ENCODE data around the gene TOX3.

Gene TOX3

DNA sequence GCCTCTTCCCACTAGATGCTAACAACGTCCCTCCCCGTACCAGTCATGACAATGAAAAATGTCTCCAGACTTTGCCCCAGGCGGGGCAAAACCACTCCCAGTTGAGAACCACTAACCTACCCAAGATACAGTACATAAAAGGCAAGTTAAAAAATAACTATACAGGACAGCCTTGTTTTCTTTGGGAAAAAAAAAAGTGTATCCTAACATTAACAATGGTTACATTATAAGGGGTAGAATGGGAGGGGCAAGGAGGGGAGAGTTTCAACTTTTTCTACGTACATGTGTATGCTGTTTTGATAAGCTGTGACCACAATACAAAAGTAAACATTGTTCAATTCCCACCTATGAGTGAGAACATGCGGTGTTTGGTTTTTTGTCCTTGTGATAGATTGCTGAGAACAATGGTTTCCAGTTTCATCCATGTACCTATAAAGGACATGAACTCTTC is 94.9 kb downstream of the TOX3 start:
- no peak for DNase-seq (ENCODE audit: low read depth, low spot score)

DNA sequence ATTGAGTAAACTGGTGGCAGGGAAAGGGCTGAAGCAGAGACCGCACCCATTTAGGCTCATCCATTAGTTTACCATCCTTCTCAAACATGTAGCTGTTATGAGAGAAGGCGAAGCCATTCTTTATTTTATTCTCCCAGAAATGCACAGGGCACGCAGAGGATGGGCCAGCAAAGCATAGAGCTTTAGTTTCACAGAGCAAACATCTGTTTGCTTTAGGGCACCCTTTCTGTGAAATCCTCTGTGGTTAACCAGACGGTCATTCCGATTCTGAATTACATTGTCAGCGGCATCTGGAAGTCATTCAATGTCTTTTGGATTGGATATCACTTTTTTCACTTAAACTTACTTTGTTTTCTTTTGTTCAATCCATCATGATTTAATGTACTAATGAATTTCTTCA is 96.0 kb downstream of the TOX3 start:
- no peak for DNase-seq (ENCODE audit: low read depth, low spot score)

DNA sequence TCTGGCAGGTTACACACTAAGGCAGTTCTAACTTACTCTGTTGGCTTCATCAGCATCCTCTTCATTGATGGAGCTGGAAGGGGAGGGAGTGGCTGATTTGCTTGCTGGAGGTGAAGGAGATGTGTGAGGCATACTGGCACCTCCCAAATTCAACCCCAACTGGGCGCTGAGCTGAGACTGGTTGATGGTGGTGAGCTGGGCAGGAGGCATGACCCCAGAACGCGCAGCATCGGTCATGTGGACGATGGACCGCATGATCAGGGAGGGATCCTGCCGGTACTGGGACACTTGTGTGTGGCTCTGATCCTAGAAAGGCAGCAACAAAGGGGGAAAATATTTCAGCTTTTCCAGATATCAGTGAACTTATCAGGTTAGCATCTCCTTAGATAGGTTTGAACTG is 96.7 kb downstream of the TOX3 start:
- DNase-seq (ENCODE audit: low read depth, low spot score), result no peak

DNA sequence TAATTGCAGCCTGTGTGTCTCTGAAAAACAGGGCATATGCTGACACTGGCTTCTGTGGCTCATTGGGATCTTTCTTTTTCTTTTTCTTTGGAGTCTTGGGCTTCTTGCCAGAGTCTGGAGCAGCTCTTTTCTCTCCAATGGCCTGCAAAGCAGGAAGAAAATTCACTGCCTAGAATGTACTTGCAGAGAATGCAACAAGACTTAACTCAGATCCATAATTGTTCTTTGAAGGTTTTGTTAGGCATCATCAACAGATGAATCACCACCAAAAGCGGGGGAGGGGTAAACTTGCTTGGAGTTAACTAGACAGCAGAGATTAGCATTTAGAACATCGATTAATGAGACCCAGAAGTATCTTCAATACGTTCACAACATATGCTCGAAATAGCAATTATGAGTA is 100.9 kb downstream of the TOX3 start:
- no peak for DNase-seq (ENCODE audit: low read depth, low spot score)

DNA sequence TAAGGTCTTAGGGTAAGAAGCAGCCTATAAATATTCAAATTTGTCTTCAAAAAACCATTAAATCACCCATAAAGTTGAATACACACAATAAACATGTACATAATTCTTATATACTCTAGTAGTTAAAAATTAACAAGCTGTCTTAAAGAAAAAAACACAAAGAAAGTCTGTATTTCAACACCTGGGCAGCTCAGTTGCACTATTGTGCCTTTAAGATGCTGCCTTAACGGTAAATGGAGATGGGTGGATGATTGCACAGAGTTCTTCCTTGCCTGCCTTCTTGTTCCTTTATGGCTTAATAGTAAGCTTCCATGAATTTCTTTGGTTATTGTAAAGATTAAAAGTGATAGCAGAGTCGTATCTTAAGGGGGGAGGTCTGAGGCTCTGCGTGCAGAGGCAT is 105.1 kb downstream of the TOX3 start:
- DNase-seq (ENCODE audit: low read depth, low spot score), result no peak

DNA sequence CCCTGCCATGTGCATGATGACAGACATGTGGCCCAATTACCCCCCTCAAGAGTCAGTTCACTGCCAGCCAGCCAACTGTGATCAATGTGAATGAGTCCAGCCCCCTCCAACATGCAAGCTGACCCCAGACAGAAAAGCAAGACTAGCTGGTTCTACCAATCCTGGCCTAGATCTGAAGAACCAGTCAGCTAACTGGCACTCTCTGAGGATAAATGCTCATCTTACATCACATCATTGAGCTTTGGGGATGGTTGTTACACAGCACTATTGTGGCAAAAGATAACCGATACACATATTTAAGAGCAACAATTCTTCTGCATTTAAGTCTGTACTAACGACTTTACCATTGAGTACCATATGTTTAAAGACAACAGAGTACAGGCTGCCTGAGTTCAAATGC is 106.7 kb downstream of the TOX3 start:
- DNase-seq (ENCODE audit: low read depth, low spot score), result no peak

DNA sequence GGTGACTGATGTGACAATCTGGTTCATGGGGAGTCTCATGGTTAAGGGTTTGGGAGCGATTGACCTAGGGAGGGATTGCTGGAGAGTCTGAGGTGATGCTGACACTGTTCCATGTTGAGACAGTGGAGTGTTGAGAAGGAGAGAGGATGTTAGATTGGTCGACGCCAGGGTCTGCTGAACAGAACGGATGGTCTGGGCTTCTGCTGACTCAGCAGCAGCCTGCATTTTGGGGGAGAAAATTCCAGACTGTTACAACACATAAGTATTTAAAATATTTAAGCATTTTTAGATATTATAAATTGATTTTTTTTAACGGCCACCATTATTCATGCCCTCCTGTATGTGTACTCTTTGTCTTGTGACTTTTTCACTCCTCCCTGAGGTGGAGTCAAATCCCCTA is 107.2 kb downstream of the TOX3 start:
- no peak for DNase-seq (ENCODE audit: low read depth, low spot score)

DNA sequence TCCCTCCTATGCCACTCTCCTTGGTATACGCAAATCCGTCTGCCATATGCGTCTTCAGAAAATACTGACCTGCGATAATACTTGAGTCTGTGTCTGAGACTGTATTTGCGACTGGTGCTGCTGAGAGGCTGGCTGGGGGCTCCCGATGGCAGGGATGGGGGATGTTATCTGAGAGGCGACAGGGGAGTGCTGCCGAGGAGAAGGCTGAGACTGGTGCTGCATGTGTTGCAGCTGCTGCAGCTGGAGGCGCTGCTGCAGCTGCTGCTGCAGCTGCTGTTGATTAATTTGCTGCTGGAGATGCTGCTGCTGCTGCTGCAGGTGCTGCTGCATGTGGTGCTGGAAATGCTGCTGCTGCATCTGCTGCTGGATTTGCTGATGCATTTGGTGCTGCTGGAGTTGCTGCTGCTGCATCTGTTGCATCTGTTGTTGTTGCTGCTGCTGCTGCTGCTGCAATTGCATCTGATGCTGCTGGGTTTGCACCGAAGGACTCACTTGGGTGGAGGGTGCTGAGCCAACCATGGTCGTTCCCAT is 107.7 kb downstream of the TOX3 start:
- DNase-seq (ENCODE audit: low read depth, low spot score), result no peak

DNA sequence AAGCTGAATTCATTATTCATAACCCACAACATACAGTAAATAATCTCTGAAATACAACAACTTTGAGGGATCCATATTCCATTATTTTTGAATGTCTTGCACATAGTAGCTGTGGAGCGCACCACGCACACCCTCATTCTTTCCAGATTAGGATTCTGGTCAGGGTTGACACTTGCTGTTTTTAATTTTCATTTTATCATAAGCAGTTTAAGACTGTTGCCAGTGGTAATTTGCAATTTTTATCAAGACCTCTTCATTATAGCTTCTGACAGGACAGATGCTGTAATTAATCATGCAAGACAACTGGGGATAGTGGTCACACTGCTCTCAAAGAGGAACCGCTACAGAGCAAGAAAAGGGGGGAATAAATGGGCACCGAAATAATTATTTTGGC is 109.7 kb downstream of the TOX3 start:
- no peak for DNase-seq (ENCODE audit: low read depth, low spot score)

DNA sequence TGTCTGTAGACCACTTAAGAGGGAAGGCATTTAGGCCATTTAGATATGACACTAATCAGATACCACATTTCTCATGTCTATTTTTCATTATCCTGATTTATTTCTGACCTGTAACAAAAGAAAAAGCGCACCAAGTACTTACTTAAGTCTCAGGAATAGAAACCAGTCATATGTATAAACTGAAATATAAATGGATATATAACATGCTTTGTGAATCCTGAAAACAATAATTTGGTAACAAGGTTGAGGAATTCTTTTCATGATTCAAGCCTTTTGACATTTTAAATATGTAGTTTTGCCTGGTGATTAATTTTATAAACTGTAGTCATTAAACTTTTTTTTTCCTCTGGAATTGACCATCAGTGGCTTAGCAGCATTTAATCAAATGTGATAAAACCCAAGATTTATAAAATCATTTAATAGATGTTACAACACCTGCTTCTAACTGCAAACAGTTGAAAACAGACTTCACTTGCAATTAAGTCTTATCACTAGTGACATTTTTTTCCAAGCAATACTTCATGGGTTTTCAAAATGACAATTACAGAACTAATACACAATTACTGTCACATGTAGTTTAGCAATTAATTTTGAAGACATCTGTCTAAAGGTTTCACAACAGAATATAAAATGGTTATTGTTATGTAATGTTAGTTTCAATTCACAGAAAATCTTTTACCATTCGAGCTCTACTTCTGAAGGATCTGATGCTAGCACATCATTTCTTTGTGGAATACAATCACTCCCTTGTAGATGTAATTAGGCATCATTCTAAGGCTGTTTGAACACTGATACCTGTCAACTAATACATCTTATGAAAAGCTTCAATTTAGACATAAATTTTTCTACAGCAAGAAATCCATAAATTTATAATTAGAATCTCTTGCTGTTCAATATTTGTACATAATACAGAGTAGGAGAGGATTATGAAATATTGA is 110.3 kb downstream of the TOX3 start:
- no peak for DNase-seq (ENCODE audit: low read depth, low spot score)

DNA sequence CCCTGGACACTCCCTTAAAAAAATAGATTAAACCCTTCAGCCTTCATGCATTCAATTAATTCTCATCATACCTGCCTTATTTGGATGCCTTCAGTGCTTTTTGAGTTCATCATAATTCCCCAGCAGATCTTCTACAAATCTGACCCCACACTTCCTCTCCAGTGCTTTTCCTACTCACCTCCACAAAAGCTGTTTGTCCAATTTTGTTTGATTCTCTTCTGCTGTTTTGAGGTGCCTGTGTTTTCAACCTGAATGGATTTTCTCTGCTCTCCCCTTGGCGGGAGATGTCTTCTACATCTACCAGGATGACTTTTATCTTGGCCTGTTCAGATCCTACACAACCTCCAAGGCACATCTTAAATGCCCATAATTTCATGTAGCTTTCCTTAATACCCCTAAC is 112.7 kb downstream of the TOX3 start:
- DNase-seq (ENCODE audit: low read depth, low spot score), result no peak

DNA sequence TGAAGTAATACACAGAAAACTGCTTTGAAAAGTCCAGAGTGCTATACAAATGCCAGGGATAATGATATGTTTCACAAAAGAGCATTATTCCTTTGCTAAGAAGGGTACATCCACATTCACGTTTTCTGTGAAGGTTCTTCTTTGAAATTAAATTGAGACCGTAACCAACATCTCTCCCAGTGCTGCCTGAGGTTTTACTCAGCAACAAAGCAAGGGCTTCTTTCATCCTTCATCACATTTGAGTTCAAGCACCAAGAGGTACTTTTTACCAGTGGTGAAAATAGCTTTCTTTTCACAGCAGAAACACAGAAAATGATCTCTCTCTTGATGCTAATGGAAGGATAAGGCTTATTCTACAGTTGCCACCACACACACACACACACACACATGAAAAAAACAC is 113.3 kb downstream of the TOX3 start:
- DNase-seq (ENCODE audit: low read depth, low spot score), result no peak

DNA sequence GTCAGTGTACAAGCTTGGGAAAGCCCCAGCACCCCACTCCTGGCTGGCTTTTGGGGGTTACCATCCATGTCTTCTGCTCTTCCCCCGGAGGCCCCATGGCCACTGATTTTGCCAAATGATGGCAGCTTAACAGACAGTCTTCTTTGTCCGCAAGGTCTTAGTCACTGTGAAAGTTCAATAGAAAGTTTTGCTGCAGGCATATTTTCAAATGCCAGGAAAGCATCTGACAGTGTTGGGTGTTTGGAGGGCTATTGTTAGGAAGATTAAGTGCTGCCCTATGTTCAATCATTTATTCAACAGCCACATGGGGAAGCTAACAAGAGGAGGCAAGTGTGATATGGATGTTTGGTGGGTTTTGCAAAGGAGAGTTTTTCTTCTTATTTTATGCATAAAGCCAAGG is 122.4 kb downstream of the TOX3 start:
- DNase-seq (ENCODE audit: low read depth, low spot score), result no peak

DNA sequence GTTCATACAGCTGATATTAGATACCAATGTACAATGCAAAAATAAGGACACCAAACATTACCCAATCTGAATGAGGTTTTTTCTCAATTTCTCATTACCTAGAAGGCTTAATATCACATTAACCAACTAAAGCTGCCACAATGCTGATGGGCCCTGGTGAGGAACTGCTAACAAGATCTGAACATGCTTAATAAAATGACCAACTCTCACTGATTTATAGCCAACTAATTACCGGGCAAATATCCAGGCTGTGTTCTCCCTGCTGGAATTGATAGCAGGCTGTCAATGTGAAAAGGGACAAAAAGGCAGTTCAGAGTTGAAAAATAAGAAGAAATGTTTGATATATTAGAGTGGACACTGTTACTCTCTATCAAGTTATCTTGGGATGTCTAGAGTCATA is 124.6 kb downstream of the TOX3 start:
- no peak for DNase-seq (ENCODE audit: low read depth, low spot score)

DNA sequence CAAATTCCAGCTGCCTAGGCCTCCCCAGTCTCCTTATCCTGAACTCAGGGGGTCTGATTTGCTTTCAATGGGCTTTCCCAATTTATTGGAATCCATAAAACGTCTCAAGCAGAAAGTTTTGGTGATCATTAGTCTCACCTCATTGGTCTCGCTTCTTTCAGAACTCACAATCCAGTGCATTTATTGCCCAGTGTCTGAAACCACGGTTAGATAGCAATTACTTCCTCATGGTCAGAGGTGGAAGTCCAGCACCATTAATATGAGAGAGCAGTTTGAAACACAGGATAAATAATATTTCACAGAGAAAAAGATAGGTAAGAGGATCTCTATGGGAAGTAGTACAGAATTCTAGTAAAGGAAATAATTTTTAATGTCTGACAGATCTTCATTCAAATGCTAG is 128.7 kb downstream of the TOX3 start:
- DNase-seq (ENCODE audit: low read depth, low spot score), result no peak

DNA sequence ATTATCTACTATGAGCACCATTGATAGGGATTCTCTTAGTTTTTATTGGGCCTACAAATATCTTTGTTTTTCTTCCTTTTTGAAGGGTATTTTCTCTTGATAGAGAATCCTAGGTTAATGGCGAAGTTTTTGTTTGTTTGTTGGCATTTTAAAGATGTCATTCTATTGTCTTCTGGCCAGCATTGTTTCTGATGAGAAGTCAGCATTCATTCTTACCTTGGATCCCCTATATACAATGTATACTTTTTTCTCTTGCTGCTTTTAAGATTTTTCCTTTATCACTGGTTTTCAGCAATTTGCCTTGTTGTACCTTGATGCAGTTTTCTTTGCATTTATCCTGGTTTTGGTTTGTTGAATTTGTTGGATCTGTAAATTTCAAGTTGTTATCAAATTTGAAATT is 130.1 kb downstream of the TOX3 start:
- DNase-seq (ENCODE audit: low read depth, low spot score), result no peak

DNA sequence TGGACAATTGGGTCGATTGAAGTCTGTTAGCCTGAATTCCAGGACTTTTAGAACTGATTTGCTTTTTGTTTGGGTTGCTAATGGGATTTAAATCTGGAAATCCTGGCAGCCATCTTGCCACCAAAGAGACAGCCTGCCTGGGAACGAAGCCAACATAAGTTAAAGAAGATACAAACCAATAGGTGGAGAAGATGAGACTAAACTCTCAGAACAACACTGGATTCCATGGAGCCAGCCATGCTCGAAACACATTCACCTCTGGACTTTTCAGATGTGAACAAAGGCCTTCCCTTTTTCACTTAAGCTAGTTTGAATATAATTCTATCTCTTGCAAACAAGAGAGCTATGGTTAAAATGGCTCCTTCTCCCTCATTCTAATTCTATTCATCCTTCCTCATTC is 135.9 kb downstream of the TOX3 start:
- DNase-seq (ENCODE audit: low read depth, low spot score), result no peak

DNA sequence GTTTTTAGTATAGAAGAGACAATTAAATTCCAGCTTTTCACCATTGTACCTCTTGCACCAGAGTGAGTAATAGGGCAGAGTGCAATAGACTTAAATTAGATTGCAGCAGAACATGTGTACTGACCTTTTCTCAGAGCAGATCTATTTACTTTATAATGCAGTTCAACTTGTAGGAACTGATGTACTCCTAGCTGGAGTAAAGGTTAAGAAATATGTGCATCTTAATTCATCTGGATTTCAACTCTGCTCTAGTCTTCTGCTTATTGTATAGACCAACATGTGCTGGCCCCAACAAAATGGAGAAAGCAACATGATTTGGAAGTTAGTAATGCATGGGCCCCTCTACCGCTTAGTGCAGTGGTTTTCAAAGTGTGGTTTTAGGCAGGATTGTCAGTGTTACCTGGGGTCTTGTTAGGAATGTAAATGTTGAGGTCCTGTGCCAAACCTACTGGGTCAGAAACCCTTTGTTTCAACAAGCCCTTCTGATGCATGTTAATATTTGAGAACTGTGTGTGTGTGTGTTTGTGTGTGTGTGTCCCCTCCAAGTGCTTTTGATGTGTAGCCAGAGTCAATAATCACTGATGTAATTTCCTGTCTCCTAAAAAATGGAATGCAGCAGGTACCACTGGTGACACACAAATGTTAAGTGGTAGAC is 138.6 kb downstream of the TOX3 start:
- no peak for DNase-seq (ENCODE audit: low read depth, low spot score)

DNA sequence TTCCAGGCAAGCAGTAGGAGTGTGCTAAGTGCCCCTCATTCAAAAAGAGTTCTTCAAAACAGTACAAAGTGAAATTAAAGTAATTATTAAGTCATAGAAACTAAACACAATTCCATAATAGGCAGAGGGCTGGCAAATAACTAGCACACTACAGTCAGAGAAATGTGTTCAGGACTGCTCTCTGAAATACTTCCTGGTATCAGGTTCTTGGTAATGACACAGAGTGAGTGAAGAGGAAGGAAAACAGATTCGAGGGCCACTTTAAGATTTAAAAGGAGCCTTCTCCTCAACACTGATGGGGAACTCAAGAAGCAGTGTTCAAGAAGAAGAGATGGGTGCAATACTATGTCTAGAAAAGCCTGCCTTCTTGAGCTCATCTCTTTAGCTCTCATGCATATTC is 139.2 kb downstream of the TOX3 start:
- no peak for DNase-seq (ENCODE audit: low read depth, low spot score)

DNA sequence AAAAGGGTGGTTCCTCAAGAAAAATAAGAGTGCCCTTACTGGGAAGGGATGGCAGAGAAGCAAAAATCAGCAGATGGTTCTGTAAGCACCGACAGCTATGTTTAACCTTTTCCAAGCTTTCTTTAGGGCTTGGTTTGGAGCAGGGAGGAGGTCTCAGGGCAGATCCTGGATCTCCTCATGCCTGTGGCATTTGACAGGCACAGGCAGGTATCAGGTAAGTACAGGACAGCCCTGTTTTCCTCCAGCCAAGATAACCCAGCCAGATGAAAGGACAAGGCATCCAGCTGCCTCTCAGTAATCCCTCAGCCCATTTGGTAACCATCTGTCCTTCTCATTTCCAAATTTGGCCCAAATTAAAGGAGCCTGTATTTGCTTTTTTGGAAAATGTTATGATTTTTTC is 141.5 kb downstream of the TOX3 start:
- no peak for DNase-seq (ENCODE audit: low read depth, low spot score)

DNA sequence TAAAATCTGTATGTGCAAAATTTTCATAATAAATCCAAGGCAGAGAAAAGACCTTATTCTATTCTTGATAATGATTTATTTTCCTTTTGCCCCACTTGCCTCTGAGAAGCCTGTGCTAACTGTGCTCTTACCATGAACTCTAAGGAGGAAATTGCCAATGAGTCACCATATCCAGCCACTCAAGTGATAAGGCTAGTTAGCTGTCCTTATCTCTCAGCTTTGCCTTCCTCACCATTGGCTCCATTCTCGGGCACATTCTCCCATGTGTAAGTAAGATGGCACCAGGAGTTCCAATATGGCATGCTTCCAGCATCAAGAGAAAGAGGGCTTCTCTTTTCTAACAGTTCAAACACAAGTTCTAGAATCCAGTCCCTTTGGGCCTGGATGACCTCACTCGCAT is 142.4 kb downstream of the TOX3 start:
- no peak for DNase-seq (ENCODE audit: low read depth, low spot score)

DNA sequence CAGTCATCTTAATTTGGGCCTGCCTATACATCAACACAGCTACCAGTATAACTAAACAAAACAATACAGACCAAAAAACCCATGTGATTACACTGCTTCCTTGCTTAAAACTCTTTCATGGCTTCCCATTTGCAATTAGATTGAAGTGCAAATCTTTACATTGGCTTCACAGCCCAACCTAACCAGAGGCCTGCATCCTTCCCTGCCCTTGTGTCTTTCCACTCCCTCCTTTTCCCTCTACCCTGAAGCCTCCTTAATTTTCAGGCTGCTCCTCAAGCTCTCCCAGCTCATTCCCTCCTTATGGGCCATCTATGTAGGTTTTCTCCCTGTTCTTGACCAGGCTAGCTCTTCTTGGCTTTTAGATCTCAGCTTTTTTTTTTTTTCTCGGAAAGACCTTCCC is 147.8 kb downstream of the TOX3 start:
- DNase-seq (ENCODE audit: low read depth, low spot score), result no peak

DNA sequence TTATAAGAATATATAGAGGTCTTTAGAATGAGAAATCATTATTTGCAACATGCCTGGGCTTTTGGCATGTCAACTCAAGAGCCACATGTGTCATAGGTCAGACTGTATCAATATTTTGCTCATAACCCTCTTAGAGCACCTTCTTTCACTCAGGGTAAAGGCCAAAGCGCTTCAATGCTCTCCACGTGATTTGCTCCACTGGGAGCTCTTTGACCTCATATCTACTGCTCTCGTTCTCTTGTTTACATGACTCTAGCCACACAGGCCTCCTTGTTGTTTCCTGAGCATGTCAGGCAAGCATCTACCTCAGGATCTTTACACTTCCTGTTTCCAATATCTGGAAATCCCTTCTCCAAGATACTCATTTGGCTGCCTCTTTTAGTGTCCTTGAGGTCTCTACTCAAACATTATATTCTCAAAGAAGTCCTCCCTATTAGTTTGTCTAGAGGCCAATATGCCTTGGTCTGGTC is 148.4 kb downstream of the TOX3 start:
- DNase-seq (ENCODE audit: low read depth, low spot score), result no peak

All from ELF-1 (cell line).